Neural cell (in vitro differentiated cells): ENCODE data around the gene BLCAP. TPM values are rescaled to one million over a fixed set of nuclear protein-coding genes. Genes with fewer than 3 reads are reported as not detected.
A peak's percentile ranks its signal among the peaks of the same experiment; 100 is the strongest.

Source experiments
- H2AFZ ChIP-seq: fragments of 200-600, 300-800 bp; sonication (generic), shearing (Covaris generic); 2 replicates; pipeline ENCODE4 v1.6.0; 2014; ENCODE audit warnings: low read depth, mild to moderate bottlenecking, antibody characterized with exemption, low read length, moderate library complexity
- H3F3A ChIP-seq: fragments of 200-600 bp; shearing (Covaris generic); 2 replicates; pipeline ENCODE4 v1.6.1; 2016; ENCODE audit warnings: mild to moderate bottlenecking, moderate library complexity, mixed read lengths, antibody characterized with exemption, low read length; ENCODE audit not compliant: insufficient read depth, poor library complexity, severe bottlenecking
- H3K27ac ChIP-seq: fragments of 200-600, 300-800 bp; sonication (generic), shearing (Covaris generic); 2 replicates; pipeline ENCODE4 v1.5.1; 2014; ENCODE audit warnings: mild to moderate bottlenecking, low read length, moderate library complexity
- H3K27me3 ChIP-seq: fragments of 300-800, 200-600 bp; sonication (generic), shearing (Covaris generic); 2 replicates; pipeline ENCODE4 v1.6.0; 2014; ENCODE audit warnings: mild to moderate bottlenecking, low read depth, low read length, moderate library complexity; ENCODE audit not compliant: insufficient read depth
- H3K36me3 ChIP-seq: fragments of 300-800, 200-600 bp; sonication (generic), shearing (Covaris generic); 2 replicates; pipeline ENCODE4 v1.5.1; 2014; ENCODE audit warnings: mild to moderate bottlenecking, antibody characterized with exemption, low read length, moderate library complexity; ENCODE audit not compliant: insufficient read depth
- H3K4me2 ChIP-seq: fragments of 300-800, 200-600 bp; sonication (generic), shearing (Covaris generic); 2 replicates; pipeline ENCODE4 v1.6.0; 2014; ENCODE audit warnings: mild to moderate bottlenecking, low read length
- H3K4me3 ChIP-seq: fragments of 300-800, 200-600 bp; sonication (generic), shearing (Covaris generic); 2 replicates; pipeline ENCODE4 v1.5.1; 2014; ENCODE audit warnings: mild to moderate bottlenecking, low read length, moderate library complexity
- H3K79me2 ChIP-seq: fragments of 200-600 bp; shearing (Covaris generic); replicated peaks from 2 replicates; pipeline ENCODE4 v1.6.0; 2014; ENCODE audit warnings: mild to moderate bottlenecking, low read length, moderate library complexity; ENCODE audit not compliant: insufficient read depth
- H3K9ac ChIP-seq: fragments of 300-800, 200-600 bp; sonication (generic), shearing (Covaris generic); 2 replicates; pipeline ENCODE4 v1.6.1; 2016; ENCODE audit warnings: mild to moderate bottlenecking, low read length, mixed read lengths
- H3K9me2 ChIP-seq: fragments of 200-600 bp; shearing (Covaris generic); 2 replicates; pipeline ENCODE4 v1.6.1; 2016; ENCODE audit warnings: mild to moderate bottlenecking, low read length, mixed read lengths; ENCODE audit not compliant: insufficient read depth
- H3K9me3 ChIP-seq: fragments of 200-600, 300-800 bp; sonication (generic), shearing (Covaris generic); 2 replicates; pipeline ENCODE4 v1.6.1; 2016; ENCODE audit warnings: mild to moderate bottlenecking, mixed run types, low read length, moderate library complexity, mixed read lengths
- H4K20me1 ChIP-seq: fragments of 200-600 bp; shearing (Covaris generic); 2 replicates; pipeline ENCODE4 v1.6.1; 2016; ENCODE audit warnings: mild to moderate bottlenecking, mixed run types; ENCODE audit not compliant: insufficient read depth
- CTCF ChIP-seq: fragments of 450-650 bp; IDR thresholded peaks from 2 replicates; pipeline ENCODE4 v1.5.1; 2014; ENCODE audit warnings: antibody characterized with exemption, mild to moderate bottlenecking, moderate library complexity; ENCODE audit not compliant: poor library complexity, severe bottlenecking
- EP300 ChIP-seq: fragments of 450-650 bp; conservative IDR thresholded peaks from 2 replicates; pipeline ENCODE4 v1.6.1; 2014; ENCODE audit warnings: antibody characterized with exemption, mild to moderate bottlenecking, moderate library complexity; ENCODE audit not compliant: poor library complexity, severe bottlenecking
- EZH2 ChIP-seq: fragments of 200-600, 300-800 bp; shearing (Covaris generic), sonication (generic); IDR thresholded peaks from 2 replicates; pipeline ENCODE4 v1.6.1; 2014; ENCODE audit warnings: antibody characterized with exemption, low read length, borderline replicate concordance, mild to moderate bottlenecking; ENCODE audit not compliant: insufficient read depth, poor library complexity, severe bottlenecking
- MXI1 ChIP-seq: fragments of 450-650 bp; conservative IDR thresholded peaks from 2 replicates; pipeline ENCODE4 v1.6.1; 2014; ENCODE audit warnings: antibody characterized with exemption, mild to moderate bottlenecking; ENCODE audit not compliant: poor library complexity, severe bottlenecking
- POLR2AphosphoS5 ChIP-seq: IDR thresholded peaks from 2 replicates; pipeline ENCODE4 v1.6.1; 2012
- RAD21 ChIP-seq: fragments of 450-650 bp; conservative IDR thresholded peaks from 2 replicates; pipeline ENCODE4 v1.6.1; 2014; ENCODE audit warnings: antibody characterized with exemption, mild to moderate bottlenecking, moderate library complexity
- REST ChIP-seq: IDR thresholded peaks from 2 replicates; pipeline ENCODE4 v1.6.1; 2012; ENCODE audit warnings: borderline replicate concordance
- SMC3 ChIP-seq: fragments of 450-650 bp; conservative IDR thresholded peaks from 2 replicates; pipeline ENCODE4 v1.6.1; 2014; ENCODE audit warnings: antibody characterized with exemption, mild to moderate bottlenecking, moderate library complexity; ENCODE audit not compliant: poor library complexity
- TAF1 ChIP-seq: IDR thresholded peaks from 2 replicates; pipeline ENCODE4 v1.6.1; 2012; ENCODE audit warnings: low read depth
- polyA plus RNA-seq: library from polyadenylated mRNA; depleted of rRNA; stranded (reverse); fragments of >200 nt; gene quantifications from 2 replicates; pipeline ENCODE4 v1.2.3, GENCODE V29; 2014

The BLCAP gene
- polyA plus RNA-seq, 1 donor from 2014 or later, result 344 TPM

- Histone ChIP-seq H3K27me3 (no peaks in the 10 kb centered on the region), H2AFZ (no peak overlapping the region), H4K20me1 (peaks cover 6% of the 10 kb centered on the region), H3K9me2 (no peaks in the 10 kb centered on the region), H3F3A (no peaks in the 10 kb centered on the region), H3K9me3 (peaks cover 4% of the 10 kb centered on the region), H3K4me2 (no peak overlapping the region), H3K36me3 (peaks cover 4% of the 10 kb centered on the region), H3K4me3 (peak overlapping the region; percentile 85), H3K27ac (peak overlapping the region; percentile 87), H3K79me2 (peaks cover 65% of the 10 kb centered on the region), H3K9ac (peak overlapping the region; percentile 88)
- TF ChIP-seq SMC3 (no peak), REST (no peak), MXI1 (no peak), RAD21 (no peak), EP300 (no peak), POLR2AphosphoS5 (no peak), EZH2 (no peak), TAF1 (no peak), CTCF (no peak)
Observed at GRCh38 chr20:37519508-37520418, 7.9 kb downstream of the BLCAP start.

- Histone ChIP-seq H4K20me1 (peaks cover 6% of the 10 kb centered on the region), H3K4me2 (no peak overlapping the region), H3K79me2 (peaks cover 60% of the 10 kb centered on the region), H3K9ac (no peak overlapping the region), H3K9me3 (peaks cover 4% of the 10 kb centered on the region), H3K4me3 (no peak overlapping the region), H3K9me2 (no peaks in the 10 kb centered on the region), H2AFZ (no peak overlapping the region), H3F3A (no peaks in the 10 kb centered on the region), H3K27me3 (no peaks in the 10 kb centered on the region), H3K27ac (no peak overlapping the region), H3K36me3 (peaks cover 4% of the 10 kb centered on the region)
- TF ChIP-seq REST (no peak), TAF1 (no peak), MXI1 (no peak), EP300 (no peak), EZH2 (no peak)
Observed at GRCh38 chr20:37518606-37519507, 8.8 kb downstream of the BLCAP start.
